Measurements from ENCODE around the gene HDAC3.
A peak's percentile ranks its signal among the peaks of the same experiment; 100 is the strongest.

HDAC3 gene

DNA sequence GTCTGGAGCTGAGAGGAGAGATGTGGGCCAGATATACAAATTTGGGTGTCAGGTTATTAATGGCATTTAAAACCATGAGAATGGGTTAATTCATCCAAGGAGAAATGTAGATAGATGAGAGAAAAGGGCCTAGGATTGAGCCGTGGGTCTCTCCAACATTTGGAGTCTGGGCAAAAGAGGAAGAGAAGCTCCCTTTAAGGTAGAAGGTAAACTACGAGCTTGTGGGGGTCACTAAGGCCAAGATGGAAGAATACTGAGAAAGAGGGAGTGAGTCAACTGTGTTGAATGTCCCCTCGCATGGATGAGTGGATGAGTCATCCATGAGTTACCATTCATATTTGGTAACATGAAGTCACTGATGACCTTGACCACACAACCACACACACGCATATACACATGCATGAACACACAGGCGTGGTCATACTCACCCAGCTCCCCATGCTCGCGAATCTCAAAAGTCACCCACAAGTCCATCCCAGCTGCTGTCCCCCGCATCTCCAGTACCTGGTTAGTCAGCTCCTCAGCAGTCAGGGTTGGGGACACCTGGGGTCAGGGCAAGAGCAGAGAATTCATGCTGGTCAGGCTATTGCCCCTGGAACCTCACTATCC, 21.4 kb upstream of the HDAC3 start:
- DNase-seq: no peak

DNA sequence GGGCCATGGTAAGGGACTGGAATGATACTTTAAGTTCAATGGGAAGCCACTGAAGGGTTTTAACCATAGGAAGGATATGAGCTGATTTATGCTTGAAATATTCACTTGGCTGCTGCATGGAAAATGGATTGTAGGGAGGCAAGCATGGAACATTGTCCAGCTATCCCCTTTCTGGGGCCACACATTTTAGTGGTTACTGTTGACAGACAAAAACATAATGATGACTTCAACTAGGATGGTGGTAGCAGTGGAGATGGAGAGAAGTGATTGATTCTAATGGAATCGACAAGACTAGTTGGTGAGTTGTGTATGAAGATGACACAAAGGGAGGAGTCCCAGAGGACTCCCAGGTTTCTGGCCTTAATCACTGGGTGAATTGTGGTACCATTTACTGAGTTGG, 20.8 kb upstream of the HDAC3 start:
- no peak for DNase-seq

DNA sequence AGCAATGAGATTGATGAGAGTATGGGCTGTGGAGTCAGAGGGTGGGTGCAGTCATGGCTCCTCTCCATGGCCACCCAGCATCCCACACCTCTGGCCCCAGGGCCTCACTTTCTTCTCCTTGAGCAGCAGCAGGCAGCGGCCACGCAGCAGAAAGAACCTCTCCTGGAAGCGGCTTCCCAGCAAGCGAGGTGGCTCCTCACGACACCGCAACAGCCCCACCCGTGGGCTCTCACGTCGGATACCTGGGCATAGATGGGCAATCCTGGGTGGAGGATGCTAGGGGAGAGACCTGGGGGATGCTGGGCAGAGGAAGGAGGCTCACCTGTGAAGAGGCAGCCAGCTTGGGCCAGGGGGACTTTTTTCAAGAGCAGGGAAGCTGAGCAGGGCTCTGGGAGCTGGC, 19.7 kb upstream of the HDAC3 start:
- DNase-seq: no peak

DNA sequence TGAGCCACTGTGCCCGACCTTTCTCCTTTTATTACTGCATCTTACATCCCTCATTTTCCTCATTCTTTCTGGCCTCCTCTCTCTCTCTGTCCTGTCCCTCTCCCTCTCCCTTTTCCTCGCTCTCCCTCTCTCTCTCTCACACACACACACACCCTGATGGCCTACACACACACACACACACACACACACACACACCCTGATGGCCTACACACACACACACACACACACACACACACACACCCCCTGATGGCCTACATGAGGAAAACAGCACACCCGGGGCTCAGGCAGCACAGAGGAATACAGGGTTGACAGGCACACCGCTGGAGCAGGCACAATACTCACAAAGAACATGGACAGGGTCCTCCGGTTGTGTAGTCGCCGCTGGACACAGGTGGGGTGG, 18.4 kb upstream of the HDAC3 start:
- no peak for DNase-seq

DNA sequence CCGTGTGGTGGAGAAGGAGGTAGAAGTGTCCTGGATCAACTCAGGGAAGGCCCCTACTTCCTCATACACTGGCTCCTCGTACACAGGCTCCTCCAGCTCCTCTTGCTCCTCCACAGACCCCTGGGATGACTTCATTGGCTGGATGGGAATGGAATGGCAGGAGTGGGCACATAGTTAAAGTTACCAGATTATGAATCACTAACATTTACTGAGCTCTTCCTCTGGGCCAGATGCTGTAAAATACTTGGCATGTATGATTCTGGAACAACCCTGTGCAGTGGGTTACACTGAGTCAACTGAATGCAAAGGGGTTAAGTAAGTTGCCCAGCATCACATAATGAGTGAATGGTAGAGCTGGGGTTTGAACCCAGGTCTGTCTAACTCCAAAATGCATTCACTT, 17.6 kb upstream of the HDAC3 start:
- DNase-seq: no peak

DNA sequence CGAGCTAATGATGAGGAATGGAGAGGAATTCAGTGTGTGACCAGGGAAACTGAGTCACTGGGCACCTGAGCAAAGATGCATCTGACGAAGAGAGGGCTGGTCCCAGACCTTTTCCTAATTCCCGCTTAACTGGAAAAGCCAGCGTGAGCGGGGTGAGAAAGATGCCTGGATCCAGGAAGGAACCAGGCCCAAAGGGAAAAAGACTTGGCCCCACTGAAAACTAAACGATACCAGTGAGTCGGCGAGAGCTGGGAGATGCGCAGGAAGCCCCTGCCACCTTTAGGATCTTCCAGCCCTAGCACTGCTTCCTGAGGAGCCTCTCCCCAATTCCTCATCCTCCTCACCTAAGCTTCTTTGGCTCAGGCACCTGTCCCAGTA, 15.1 kb upstream of the HDAC3 start:
- DNase-seq: no peak

DNA sequence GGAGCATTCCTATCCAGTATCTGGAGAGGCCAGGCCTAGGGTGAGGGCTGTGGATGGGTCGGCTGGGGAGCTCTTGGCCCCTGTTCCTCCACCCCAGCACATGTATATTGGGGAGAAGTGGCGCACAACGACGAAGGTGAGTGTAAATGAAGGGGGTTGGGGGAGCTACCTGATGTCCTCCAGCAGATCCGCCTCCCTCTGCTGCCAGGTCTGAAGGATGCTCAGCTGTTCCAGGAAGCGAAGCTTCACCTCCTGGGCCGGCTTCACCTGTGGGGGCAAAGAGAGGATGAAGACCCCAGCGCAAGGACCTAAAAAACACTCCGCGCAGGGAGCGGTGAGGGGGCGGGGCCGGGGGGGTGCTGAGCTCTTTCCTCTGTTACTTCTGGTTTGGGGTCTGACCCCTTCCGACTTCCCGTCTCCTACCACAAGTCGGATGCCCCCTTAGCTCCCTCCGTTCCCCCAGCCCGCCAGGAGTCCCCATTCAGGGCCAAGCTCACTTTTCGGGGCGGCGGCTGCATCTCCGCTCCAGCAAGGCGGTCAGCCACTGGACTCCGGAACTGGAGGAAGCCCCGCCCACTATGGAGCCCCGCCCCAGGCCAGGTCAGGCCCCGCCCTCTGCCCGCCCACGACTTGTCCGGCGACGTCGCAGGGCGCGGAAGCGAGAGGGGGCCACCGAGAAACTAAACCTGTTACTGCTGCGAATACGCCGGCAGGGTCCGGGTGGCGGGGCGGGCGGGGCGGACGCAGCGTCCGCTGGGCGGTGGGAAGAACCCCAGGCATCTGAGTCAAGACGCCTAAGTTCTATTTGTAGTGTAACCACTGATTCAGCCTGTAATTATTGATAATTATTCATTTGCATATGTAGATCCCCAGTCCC, 14.4 kb upstream of the HDAC3 start, which contains the start of gene FCHSD1:
FCHSD1 (minus strand) TSS at position 568 of the 877 bp plus-strand sequence; CDS start at position 518, 50 bp downstream.
- peak; percentile 68 for DNase-seq

DNA sequence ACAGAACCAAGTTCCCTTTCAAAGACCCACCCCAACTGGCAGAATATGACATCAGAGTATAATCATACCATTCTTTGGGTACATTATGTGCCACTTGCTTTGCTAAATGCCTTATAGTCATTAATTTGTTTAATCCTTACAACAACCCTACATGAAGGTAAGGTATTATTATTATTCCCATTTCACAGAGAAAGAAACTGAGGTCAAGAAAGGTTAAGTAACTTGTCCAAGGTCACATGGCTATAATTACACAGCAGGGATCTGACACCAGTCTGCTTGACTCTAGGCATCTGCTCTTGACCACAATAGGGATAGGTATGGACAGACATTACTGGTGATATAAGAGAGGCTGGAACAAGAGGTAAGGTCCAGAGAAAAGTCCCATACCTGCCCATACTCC, 13.3 kb upstream of the HDAC3 start:
- DNase-seq: no peak

DNA sequence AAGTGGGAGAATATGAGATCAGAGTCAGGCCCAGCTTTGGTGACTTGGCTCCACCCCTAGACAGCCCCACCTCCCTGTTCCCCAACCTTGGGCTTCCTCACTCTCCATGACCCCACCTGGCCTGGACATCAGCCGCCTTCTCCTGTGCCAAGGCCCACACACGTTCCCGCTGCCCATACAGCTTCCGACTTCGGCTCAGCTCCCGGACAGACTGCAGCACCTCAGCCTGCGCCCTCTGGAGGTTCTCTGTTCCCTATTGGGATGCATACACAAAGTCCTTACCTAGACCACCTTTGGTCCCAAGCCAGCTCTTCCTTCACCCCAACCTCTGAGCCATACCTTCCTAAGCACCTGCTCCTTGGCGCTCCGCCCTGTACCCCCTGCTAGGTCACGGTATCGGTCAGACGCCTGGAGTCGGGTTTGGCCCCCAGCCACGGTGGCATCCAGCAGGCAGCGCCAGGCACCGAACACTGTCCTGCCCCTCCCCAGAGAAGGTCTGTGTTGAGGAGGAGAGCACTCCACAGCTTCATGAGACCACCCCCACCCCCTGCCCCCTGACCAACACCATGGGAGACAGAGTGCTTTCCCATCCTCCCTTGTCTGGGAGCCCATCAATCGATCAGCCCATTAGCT, 12.5 kb upstream of the HDAC3 start:
- DNase-seq: no peak

DNA sequence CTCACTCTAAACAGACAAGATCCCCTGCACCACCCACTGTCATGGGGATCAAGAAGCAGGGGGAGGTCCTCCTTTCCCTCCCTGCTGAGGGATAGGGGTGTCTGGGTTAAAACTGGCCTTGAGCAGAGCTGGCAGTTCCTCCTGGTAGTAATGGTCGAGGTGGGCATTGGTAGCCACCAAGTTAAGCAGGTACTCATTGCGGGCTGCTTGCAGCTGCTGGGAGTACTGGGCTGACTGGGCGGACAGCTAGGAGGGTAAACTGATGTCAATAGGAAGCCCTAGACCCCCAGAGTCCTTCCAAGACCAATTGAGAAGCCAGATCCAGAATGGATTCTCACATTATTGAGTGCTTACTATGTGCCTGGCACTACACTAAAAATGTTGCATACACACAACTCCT, 11.2 kb upstream of the HDAC3 start:
- no peak for DNase-seq

DNA sequence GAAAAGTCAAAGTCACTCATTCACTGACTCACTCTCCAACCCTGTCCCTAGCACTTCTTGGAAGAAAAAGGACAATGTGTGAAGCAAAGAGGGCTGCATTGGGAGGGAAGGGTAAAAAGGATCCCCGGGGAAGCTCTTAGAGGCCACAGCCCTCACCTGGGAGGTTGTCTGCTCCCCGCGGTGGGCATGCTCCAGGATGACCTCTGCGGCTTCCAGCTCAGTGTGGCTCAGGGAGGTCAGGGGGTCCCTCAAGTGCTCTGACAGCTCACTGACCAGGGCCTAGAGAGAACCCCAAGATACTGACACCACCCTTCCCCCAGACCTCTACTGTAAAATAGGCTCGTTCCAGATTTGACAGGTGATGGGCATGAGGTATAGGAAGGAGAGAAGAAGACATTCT, 10.6 kb upstream of the HDAC3 start:
- DNase-seq: no peak

DNA sequence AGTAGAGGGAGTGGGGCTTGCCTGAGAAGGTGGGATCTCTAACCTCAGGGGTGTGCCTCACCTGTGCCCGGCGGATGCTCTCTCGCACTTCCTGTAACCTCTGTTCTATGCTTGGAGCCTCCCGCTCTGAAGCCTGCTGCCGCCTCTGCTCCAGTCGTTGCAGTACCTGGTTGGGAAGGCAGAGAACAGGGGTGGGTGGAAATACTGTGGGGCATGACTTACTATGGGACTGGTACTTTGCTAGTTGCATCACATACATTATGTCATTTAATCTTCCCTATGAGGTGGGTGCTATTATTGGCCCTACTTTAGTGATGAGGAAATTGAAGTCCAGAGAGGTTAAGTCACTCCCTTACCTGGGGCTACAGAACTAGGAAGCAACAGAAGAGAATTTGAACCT, 9.4 kb upstream of the HDAC3 start:
- DNase-seq: no peak

DNA sequence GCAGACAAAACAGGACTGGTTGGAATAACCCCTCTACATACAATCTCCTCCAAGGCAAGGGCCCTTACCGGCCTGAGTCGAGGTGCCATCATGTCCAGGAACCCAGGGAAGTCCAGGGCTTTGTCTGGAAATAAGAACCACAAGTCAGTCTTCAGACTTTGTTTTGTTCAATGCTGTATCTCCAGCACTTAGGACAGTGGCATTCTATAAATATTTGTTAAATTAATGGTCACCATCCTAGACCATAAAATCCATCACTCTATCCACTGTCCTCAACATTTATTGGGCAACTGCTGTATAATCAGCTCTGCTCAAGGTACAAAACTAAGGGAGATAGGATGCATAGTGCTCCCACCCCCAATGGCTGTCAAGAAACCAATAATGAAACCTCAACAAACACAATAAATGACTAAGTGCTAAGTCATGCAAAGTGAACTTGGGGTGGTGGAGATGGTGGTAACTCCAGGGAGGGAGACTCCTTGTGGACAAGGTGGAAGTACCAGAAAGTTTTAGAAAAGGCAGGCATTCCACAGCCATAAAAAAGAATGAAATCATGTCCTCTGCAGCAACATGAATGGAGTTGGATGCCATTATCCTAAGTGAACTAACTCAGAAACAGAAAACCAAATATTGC, 5.1 kb upstream of the HDAC3 start:
- no peak for DNase-seq

DNA sequence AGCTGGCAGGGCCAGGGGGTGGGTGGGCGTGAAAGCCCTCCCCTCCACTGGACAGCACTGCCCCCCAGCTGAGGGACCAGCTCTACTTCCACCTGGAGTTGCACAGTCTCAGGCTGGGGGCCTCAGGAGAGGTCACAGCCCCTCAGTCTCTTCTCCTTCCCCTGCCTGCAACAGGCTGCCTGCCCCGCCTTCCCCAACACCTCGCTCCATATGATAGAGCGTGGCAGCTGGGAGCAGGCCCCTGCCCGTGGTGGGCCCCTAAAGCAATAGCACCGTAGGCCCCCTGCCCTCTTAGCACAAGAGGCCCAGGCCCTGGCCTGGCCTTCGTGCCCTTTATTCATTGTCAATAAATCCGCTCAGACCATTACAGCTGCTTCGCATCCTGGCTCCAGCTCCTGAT, 4.0 kb upstream of the HDAC3 start:
- no peak for DNase-seq

DNA sequence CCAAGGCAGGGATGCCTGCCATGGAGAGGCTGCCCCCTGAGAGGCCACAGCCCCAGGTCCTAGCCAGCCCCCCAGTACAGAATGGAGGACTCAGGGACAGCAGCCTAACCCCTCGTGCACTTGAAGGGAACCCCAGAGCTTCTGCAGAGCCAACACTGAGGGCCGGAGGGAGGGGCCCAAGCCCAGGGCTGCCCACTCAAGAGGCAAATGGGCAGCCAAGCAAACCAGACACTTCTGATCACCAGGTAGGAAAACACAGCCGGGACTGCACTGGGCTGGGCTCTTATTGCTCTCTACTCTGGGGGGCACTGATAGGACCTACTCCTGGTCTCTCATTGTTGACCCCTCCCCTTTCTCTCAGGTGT, 3.4 kb upstream of the HDAC3 start:
- no peak for DNase-seq

DNA sequence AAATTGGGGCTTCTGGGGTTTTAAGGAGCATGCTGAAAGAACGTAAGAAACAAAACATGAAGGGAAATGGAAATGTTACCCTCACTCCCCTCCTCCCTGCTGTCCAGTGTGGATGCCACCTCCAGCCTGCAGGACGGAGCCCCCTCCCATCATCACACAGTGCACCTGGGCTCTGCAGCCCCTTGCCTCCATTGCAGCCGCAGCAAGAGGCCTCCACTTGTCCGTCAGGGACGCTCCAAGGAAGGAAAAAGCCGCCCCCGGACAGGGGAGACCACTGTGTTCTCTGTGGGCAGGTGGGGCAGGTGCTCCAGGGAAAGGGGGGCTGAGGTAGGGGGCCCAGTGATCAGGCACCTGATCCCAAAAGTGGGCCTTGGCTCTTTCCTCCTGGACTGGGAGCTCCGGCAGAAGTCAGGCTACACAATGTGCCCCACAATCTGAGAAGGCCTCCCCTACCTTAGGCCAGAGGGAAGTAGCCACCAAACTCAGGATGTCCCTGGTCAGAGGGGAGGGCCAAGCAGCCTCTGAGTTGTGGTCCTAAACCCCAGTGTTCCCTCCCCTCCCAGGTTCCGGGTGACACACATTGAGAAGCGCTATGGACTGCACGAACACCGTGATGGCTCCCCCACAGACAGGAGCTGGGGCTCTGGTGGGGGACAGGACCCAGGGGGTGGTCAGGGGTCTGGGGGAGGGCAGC, 2.9 kb upstream of the HDAC3 start:
- DNase-seq: no peak

DNA sequence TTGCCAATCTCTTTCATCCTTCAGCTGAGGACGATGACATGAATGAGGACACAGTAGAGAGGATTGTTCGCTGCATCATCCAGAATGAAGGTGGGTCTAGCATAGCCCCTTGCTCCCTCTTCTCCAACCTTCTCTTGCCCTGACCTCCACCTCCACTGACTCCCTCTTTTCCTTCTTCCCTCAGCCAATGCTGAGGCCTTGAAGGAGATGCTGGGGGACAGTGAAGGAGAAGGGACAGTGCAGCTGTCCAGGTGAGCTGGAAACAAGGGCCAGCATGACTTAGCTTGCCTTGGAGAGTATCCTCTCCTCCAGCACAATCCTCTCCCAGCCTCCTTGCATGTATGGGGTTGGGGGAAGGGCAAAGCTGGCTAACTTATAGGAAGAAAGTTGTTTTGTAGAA, 2.1 kb upstream of the HDAC3 start:
- DNase-seq: no peak

DNA sequence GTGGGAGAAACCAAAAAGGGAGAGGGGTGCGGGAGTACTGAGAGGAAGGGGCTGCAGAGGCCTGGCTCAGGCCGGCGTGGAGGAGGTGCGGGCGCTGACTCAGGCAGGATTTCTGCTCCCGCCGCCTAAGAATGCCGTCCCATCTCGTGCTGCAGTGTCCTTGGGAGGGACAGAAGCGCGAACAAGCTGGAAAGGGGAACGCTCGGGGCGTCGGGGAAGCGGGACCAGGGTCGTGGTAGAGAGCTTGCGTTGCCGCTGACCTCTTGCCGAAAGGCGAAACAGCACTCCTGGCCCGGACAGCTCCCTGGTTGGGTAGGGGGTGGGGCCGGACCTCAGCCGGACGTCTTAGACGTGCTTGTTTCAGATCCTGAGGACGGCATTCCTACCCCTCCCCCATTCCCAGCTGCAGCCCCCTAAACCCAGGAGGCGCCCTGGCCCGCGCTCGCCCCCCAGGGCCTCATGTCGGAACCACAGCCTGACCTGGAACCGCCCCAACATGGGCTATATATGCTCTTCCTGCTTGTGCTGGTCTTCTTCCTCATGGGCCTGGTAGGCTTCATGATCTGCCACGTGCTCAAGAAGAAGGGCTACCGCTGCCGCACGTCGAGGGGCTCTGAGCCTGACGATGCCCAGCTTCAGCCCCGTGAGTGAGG, 1.2 kb upstream of the HDAC3 start:
- DNase-seq: peak; percentile 31

DNA sequence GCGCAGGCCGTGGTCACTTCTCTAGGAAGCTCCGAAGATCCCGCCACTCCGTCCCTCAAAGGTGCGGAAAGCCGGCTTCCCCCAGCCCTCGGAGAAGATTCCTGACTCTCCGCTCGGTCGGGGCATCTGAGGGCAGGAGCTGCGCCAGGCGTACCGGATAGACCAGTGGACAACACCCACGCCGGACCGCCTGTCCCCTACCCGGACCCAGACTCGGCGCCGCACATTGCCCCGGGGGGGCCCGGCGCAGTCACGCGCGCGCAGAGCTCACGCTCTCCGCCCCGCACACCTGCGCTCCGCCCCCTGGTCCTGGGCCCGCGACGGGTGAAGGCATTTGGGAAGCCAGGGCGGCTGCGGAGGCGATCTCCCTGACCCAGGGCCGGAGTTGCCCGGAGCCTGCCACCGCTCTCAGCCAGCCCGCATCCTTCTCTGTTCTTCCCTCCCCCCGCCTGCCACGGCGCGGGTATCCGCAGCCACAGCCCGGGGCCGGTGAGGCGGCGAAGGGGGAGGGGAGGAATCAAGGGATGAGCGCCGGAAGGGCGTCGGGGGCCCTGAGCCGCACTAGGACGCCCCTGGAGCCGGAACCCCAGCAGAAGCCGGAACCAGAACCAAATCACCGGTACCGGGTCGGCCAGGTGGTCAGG, 596 bp upstream of the HDAC3 start:
- peak; percentile 30 for DNase-seq

DNA sequence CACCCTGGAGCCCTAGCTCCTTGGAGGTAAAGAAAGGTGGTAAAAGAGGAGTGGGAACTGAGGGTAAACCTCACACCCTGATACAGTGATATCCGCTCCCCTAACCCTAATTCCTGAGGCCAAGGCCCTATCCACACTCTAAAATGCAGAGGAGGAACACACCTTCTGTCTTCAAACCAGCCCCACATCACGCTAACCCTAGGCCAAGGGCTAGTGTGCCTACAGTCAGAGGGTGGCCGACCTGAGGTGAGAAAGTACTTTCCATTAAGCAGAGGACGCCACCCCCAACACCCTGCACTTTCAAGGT, 590 bp downstream of the HDAC3 start:
- DNase-seq: no peak

DNA sequence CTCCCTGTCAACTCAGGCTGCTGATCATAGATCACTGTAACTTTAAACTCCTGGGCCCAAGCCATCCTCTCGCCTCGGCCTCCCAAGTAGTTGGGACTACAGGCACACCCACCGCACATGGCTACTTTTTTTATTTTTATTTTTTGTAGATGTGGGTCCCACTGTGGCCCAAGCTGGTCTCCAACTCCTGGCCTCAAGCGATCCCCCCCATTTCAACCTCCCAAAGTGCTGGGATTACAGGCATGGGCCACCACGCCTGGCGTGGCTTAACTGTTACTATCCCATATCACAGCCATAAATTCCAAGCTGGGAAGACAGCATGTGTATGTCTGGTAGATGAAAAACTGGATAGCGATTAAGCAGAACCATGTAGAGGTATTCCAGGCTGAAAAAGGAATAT, 1.0 kb downstream of the HDAC3 start:
- DNase-seq: no peak

DNA sequence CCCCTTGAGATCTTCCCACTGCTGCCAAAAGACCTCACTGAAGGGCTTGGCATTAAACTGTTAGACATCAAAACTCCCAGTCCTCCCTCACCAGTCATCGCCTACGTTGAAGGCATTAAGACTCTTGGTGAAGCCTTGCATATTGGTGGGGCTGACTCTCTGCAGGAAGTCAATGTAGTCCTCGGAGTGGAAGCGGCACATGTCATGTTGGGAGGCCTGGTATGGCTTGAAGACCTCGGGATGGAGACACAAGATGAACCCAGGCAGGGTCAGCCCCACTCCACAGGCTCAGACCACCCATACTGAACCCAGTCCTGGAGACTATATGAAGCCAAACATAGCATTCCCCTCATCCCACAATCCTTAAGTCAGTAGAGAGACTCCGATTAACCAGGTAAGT, 1.9 kb downstream of the HDAC3 start:
- no peak for DNase-seq

All from activated CD4-positive, alpha-beta T cell treated with anti-CD3 and anti-CD28 coated beads for 1 hour (primary cell).